WERI-Rb-1 (cell line): Measurements from ENCODE around the gene TMEM191C.
"Not testable (repeated sequence)": the region's sequence is repeated elsewhere in the genome, so short reads cannot be mapped to it uniquely, and the experiment has no call there.

ENCODE experiments used
- DNase-seq: peaks from one replicate; pipeline ENCODE4 v3.0.0-alpha.2; 2020
- H3K27ac ChIP-seq: fragments of 250-450 bp; sonication (Bioruptor Pico); 2 replicates; pipeline ENCODE4 v1.5.1; 2020; ENCODE audit warnings: mild to moderate bottlenecking, moderate library complexity
- H3K27me3 ChIP-seq: fragments of 250-450 bp; sonication (Bioruptor Pico); 2 replicates; pipeline ENCODE4 v1.5.1; 2021; ENCODE audit warnings: mild to moderate bottlenecking, low read depth, moderate library complexity; ENCODE audit not compliant: insufficient read depth, severe bottlenecking
- H3K36me3 ChIP-seq: fragments of 250-450 bp; sonication (Bioruptor Pico); 2 replicates; pipeline ENCODE4 v1.5.1; 2020; ENCODE audit warnings: mild to moderate bottlenecking, moderate library complexity
- H3K4me3 ChIP-seq: 2 replicates; pipeline ENCODE4 v1.5.1; 2011; ENCODE audit warnings: low read depth, mild to moderate bottlenecking, control low read depth, low read length
- H3K9me3 ChIP-seq: fragments of 250-450 bp; sonication (Bioruptor Pico); 2 replicates; pipeline ENCODE4 v1.5.1; 2021; ENCODE audit warnings: mild to moderate bottlenecking, moderate library complexity; ENCODE audit not compliant: severe bottlenecking

TMEM191C gene

DNA sequence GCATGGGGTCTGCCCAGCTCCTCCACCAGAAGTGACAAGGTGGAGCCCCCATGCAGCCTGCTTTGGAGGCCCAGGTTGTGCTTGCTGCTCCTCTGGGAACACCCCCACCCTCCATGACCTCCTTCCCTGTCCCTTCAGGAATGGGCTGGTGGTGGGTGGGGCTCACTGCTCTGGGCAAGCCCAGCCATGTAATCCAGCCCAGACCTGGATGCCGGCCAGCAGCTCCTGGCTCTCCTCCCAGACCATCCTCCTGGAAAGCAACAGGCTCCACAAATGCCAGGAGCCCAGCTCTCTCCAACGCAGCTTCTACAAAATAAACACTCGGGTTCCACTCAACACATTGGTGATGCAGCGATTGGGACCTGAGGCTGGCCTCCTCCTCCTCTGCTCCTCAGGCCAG, 30.8 kb downstream of the TMEM191C start:
- H3K36me3 ChIP-seq, H3K27ac ChIP-seq, H3K9me3 ChIP-seq, H3K27me3 ChIP-seq, DNase-seq, H3K4me3 ChIP-seq: not testable (repeated sequence)

- not testable (repeated sequence) for H3K36me3 ChIP-seq, H3K27ac ChIP-seq, H3K27me3 ChIP-seq, H3K9me3 ChIP-seq, DNase-seq, H3K4me3 ChIP-seq
These were observed 31.3 kb downstream of the TMEM191C start for GRCh38 chr22:21498489-21498888.

GRCh38 chr22:21499623-21500506, 32.7 kb downstream of the TMEM191C start:
- not testable (repeated sequence) for H3K36me3 ChIP-seq, H3K27ac ChIP-seq, DNase-seq

DNA sequence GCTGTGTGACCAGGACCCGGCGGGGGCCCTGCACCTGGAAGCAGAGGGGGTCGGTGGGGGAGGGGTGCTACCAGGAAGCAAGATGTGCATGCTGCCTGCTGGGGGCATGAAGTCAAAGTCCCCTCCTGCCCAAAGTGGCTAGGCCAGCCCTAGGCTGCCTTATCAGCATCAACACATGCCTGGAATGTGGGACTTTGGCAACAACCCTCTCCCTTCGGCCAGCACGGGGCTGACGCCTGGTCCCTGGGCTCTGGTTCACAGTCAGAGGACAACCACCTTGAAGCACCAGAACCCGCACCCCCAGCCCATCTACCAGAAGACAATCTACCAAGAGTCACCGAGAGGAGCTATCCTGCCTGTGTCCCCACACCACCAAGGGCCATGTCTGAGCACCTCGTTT, 43.2 kb downstream of the TMEM191C start:
- H3K36me3 ChIP-seq, H3K9me3 ChIP-seq, H3K27me3 ChIP-seq, H3K4me3 ChIP-seq, DNase-seq, H3K27ac ChIP-seq: not testable (repeated sequence)

More at GRCh38 chr22:21499623-21500506, 32.7 kb downstream of the TMEM191C start:
- not testable (repeated sequence) for H3K27me3 ChIP-seq, H3K4me3 ChIP-seq, H3K9me3 ChIP-seq

DNA sequence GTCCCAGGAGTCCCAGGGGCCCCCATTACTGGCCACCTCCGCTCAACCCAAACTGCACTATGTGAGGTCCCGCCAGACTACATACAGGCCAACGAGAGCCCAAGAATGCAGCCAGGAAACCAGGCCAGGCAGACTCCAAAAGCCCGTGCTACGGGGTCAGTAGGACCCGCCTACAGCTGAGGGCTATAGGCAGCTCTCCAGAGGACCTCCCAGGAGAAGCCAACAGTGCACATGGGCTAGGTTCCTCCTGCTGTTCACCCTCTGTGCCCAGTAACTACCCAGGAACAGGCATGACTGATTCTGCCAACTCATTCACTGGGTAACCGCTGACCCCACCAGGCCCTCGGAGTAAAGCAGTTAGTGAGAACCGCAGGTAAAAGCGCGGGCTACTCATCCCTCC, 44.8 kb downstream of the TMEM191C start:
- H3K27me3 ChIP-seq, H3K9me3 ChIP-seq, H3K4me3 ChIP-seq, DNase-seq, H3K36me3 ChIP-seq, H3K27ac ChIP-seq: not testable (repeated sequence)

DNA sequence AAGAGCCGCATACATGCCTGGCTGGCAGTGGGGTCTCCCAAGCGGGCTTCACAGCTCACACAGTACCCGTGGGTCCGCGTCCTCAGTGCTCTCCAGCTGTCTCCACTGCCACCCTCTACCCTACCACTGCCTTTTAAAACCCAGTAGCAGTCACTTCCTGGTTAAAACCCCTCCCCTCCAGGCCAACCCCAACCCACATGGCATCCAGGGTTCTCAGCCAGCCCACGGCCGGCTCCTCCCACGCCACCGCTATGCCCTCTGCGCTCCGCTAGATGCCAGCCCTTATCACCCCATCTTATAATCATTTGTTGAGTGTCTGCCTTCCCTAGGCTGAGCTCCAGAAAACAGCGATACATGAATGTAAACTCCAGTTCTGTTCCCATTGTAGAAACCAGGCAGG, 46.9 kb downstream of the TMEM191C start:
- H3K27me3 ChIP-seq: not testable (repeated sequence)

DNA sequence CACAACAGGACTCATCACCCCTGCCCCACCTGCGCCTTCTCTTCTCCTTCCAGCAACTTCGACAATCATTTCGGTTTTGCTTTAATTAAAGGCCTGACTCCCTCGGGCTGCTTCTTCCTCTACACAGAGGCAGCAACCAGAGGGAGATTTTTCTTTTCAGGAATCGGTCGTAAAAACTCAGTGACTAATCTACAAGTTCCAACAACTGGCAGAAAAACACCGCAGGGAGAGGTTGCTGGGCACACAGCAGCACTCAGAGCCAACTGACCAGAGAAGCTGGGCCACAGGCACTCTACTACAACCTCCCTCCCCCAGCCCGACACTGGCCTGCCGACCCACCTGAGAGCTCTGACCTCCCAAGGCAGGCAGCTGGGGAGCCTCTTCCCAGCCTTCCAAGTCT, 48.0 kb downstream of the TMEM191C start:
- not testable (repeated sequence) for H3K9me3 ChIP-seq, H3K27me3 ChIP-seq, DNase-seq, H3K36me3 ChIP-seq, H3K4me3 ChIP-seq, H3K27ac ChIP-seq

More for the DNA sequence above, 46.9 kb downstream of the TMEM191C start:
- not testable (repeated sequence) for H3K4me3 ChIP-seq, H3K36me3 ChIP-seq, H3K9me3 ChIP-seq, H3K27ac ChIP-seq, DNase-seq

DNA sequence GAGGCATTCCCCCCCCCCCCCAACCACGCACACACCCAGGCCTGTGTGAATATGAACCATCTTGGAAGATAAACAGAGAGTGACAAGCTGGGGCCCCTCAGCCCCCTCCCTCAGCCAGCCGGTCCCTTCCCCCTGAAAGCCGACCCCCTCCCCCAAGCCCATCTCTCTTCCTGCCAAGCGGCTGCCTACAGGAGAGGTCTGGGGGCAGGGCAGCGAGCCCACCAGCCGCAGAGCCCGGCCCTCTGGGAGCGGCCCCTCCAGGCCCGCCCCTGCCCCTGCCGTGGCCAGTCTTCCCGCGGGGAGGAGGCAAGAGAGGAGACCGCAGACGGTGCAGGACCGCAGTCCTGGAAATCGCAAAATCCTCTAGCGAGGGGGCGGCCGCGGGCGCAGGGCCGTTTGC, 49.3 kb downstream of the TMEM191C start:
- not testable (repeated sequence) for DNase-seq, H3K27ac ChIP-seq, H3K9me3 ChIP-seq, H3K27me3 ChIP-seq, H3K36me3 ChIP-seq, H3K4me3 ChIP-seq

DNA sequence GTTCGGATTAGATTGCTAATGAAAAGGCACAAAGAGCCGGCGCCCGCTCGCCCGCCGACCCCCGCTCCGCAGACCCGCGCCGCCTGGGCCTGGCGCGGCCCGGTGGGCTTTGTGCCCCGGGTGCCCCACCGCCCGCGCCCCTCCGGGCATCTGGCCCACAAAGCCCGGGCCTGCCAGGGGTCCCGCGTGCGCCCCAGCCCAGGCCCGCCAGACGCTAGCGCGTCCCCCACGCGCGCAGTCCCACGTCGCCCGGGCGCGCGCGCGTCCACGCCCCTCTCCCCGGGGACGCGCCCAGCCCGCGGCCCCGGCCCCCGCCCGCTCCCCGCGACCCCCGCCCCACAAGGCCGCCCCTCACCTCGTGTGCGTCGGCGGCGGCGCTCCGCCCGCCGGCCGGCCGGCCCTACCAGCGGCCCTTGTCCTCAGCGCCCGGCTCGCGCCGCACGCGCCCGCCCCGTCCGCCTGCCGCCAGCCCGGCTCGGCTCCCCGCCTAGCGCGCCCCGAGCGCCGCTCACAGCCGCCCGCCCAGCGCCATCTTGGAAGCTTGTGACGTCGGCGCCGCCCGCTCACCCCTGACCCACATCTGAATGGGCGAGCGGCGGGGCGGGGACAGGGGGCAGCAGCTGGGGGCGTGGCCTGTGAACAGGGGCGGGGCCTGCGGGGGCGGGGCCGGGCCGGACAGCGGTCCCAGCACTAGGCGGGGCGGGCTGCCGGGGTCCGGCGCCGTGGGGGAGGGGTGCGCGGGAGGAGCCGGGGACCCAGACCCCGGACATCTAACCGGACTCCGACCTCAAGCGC, 50.0 kb downstream of the TMEM191C start:
- DNase-seq, H3K27me3 ChIP-seq, H3K27ac ChIP-seq, H3K36me3 ChIP-seq, H3K4me3 ChIP-seq, H3K9me3 ChIP-seq: not testable (repeated sequence)
